ENCODE measurements around the gene SUN1.
"Not testable (repeated sequence)": the region's sequence is repeated elsewhere in the genome, so short reads cannot be mapped to it uniquely, and the experiment has no call there.

SUN1 gene

DNA sequence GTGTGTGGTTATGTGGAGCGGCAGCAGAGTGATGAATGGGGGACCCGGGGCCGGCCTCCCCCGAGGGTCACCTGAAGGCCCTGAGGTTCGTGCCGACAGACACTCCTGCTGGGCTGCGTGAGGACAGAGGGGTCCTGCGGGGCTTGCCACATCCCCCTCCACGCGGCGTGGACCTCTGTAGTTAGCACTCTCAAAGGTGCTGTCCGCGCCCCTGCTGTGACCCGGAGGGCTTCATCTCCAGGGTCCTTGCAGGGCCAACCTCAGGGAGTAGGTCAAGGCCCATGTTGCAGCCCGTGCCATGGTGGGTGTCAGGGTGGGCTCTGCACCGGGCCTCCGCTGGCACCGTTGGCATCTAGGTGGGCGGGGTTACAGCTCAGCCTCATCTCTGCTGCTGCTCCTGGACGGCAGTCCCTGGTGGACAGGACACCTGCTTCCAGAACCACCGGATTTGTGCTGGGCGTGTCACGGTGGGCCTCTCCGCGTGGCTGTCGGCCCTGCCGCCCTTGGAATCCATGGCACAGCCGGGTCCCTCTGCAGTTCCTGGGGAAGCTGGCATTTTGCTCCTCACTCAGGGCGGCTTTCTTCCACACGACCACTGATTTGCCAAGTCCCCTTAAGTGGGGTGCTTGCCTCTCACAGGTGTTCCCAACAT lies 24.3 kb downstream of the SUN1 start:
- no peak for DNase-seq (ENCODE audit: low read depth in 2 of 2)

DNA sequence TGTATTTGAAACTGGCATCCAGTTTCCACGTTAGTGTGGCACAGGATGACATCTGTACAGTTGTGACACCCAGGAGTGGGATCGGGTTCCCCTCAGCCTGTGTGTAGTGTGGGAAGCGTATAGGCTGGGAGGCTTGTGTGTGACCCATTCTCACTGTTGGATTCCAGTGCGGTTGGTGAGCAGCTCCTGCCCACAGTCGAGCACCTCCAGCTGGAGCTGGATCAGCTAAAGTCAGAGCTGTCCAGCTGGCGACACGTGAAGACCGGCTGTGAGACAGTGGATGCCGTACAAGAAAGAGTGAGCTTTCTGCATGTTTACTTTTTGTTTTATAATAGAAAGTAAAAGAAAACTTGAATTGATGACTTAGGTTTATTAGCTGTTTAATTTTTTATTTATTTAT lies 25.4 kb downstream of the SUN1 start:
- no peak for DNase-seq (ENCODE audit: low read depth in 2 of 2)

DNA sequence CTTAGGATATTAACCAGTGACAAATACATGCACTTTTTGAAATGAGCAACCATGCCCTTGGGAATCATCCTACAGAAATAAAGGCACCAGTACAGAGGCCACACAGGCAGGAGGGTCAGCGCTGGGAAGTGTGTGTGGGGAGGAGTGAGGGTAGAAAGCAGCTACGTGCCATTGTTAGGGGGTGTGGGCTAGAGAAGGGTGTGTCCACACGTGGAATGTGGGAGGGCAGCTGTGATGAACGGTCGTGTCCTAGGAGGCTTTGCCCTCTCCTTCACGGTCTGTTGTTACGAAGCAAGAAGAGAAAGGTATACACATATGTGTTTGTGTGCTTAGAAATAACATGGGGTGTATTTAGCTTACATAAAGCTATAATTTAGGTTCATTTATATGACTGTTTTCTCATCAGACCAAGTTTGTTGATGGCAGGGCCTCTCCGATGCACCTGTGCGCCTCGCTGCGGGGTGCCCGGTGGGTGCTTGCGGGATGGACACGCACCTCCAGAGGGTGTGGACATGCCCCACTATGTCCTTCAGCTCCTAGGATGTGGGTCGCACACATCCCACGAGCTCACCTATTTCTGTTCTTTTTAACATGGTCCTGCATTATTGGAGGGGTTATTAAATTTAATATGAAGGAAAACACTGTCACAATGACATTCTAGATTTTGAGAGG lies 27.2 kb downstream of the SUN1 start:
- DNase-seq (ENCODE audit: low read depth in 2 of 2), result no peak

DNA sequence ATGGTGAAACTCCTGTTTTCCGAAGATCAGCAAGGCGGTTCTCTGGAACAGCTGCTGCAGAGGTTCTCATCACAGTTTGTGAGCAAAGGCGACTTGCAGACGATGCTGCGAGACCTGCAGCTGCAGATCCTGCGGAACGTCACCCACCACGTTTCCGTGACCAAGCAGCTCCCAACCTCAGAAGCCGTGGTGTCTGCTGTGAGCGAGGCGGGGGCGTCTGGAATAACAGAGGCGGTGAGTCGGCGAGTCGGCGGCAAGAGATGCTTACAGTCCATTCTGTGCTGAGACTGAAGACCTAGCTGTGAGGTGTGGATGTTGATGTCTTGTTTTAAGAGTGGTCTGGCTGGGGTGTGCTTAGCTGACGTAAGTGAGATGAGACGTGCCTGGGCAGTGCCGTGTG lies 27.9 kb downstream of the SUN1 start:
- DNase-seq (ENCODE audit: low read depth in 2 of 2), result no peak

DNA sequence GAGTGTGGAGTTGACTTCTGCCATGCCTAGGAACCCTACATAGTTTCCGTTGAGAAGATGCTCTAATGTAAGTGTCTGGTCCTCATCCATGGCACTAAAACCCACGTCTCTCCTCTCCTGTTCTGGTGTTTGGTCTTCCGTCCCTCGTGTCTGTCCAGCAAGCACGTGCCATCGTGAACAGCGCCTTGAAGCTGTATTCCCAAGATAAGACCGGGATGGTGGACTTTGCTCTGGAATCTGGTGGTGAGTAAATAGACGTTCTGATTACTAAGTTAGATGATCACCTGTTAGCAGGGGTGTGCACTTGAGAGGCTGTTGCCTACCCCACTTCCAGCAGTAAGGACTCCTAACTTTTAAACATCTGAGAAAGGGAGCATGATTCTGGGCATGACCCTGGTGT lies 28.9 kb downstream of the SUN1 start:
- no peak for DNase-seq (ENCODE audit: low read depth in 2 of 2)

DNA sequence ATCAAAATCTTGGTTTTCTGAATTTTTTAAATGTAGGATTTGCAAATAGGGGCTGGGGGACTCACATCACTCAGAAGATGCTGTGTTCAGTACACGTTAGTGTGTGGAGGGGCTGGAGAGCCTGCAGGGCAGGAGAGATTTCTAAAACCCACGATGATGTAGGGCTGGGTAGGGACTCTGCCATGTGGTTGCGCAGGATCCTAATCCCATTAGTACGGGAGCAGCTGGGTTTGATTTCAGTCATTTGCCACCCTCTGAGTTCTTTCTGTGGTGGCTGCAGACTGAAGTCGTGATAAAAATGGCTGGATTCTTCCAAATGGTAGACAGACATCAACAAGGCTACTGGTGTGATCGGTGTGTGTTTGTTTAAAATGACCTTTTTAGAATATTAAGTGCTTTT lies 29.9 kb downstream of the SUN1 start:
- no peak for DNase-seq (ENCODE audit: low read depth in 2 of 2)

DNA sequence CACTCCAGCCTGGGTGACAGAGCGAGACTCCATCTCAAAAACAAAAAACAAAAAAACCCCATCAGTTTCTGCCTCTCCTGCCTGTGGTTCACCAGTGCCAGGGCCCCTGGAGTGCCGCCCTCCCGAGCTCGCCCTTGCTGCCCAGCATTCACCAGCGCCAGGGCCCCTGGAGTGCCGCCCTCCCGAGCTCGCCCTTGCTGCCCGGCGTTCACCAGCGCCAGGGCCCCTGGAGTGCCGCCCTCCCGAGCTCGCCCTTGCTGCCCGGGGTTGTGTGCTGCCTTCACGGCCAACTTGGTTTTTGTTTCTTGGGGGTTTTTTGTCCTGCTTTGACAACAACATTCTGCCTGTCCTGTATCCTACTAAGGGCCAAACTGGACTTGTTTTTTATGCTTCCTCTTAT lies 30.8 kb downstream of the SUN1 start:
- no peak for DNase-seq (ENCODE audit: low read depth in 2 of 2)

DNA sequence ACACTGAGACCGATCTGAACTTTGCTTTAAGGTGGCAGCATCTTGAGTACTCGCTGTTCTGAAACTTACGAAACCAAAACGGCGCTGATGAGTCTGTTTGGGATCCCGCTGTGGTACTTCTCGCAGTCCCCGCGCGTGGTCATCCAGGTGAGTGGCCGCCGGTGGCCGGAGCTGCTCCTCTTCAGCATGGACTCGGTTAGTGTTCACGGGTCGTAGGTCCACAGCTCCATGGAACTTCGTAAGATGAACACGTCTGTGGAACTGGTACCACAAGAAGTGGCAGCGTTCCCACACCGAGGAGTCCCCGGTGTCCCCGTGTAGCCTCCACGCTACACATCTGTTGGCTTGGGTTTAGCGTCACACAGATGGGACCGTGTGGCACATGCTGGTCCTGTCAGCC lies 33.6 kb downstream of the SUN1 start:
- DNase-seq (ENCODE audit: low read depth in 2 of 2), result no peak

DNA sequence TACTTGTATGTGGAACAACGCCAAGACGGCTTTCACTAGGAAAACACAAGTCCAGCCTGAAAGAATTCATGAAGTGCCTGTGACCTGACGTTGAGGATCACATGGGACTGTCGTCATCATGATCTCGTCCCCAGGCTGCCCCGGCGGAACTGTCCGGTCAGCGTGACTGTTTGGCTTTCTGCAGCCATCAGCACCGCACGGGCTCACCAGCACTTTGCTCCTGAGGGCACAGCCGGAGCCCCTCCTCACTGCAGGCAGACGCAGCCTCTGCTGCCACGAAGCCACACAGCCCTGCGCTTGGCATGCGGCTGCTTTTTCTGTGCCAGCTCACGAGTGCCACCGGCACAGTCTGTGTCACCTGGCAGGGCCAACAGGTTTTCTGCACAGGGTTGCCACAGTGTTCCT lies 34.7 kb downstream of the SUN1 start:
- DNase-seq (ENCODE audit: low read depth in 2 of 2), result no peak

DNA sequence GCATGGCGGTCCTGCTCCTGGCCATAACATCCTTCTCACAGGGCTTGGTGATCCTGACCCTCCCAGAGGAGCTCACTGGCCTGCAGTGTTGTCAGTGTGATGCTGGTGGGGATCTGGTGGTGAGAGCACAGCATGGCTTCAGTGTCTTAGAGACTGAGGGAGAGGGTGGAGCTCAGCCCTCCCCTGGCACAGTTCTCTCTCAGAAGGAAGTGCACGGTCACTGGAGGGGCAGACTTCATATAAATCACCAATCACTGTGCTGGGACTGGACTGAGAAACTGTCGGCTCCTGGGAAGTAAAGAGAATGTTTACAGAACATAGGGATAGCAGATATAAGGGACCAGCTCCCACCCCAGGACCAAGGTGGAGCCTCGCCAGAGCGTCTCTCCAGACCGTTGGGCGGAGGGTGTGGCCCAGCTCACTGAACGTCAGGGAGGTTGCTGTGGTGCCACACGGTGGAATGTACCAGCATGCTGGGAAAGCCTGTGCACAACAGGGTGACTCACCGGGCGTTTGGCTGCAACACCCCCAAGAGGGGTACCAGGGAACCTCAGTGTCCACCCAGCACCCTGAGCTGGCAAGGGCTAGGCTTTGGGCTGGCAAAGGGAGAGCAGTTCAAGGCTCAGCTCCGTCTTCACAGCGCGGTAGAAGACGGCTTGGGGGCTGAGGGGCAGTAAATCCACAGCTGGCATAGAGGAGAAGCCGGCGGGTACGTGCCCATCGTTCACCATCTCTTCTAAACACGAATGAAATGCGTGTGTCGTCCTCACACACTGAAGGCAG lies 35.3 kb downstream of the SUN1 start:
- DNase-seq (ENCODE audit: low read depth in 2 of 2), result no peak

DNA sequence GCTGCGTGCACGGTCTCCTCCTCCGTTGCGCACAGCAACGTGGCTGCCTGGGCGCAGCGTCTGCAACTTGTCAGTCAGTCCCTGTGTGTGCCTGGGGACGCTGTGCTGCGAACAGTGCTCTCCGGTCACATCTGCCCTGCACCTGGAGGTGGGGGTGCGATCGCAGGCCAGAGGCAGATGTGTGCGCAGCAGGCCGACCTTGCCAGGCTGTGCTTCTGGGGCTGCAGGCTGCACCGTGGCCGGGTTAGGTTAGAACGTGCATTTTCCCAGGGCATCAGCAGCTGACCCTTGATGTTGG lies 35.9 kb downstream of the SUN1 start:
- DNase-seq (ENCODE audit: low read depth in 2 of 2), result no peak

DNA sequence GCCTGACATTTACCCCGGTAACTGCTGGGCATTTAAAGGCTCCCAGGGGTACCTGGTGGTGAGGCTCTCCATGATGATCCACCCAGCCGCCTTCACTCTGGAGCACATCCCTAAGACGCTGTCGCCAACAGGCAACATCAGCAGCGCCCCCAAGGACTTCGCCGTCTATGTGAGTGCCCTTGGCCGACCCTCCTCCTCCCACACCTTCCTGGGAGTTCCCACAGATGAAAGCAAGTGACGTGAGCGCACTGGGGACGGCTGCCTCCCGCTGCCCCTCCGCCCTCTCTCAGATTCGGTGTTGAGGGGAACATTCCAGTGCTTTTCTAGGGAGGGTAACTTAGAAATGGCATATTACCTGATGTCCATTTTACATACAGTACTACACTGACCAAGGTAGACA lies 37.1 kb downstream of the SUN1 start:
- DNase-seq (ENCODE audit: low read depth in 2 of 2), result no peak

DNA sequence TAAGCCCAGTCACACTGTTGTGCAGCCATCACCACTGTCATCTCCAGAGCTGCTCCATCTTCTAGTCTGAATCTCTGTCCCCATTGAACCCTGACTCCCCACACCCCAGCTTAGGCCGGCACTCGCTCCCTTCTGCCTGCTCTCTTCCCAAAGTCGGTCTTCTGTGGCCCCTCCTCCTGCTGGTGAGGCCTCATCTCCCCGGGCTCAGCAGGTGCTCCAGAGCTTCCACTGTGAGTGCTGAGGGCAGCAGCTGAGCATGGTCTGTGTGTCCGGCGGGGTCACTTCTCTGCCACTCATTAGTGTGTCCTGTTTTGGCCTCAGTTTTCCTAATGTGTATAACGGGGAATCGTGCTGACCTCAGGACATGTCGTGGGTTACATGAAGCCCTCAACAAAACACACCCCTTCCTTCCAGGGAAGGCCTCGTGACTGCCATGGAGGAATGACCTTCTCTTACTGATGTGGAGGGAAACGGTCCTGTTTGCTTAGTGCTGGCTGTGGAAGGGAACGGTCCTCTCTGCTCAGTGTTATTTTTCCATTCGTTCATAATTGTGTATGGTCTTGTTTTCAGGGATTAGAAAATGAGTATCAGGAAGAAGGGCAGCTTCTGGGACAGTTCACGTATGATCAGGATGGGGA lies 39.7 kb downstream of the SUN1 start:
- DNase-seq (ENCODE audit: low read depth in 2 of 2), result no peak

DNA sequence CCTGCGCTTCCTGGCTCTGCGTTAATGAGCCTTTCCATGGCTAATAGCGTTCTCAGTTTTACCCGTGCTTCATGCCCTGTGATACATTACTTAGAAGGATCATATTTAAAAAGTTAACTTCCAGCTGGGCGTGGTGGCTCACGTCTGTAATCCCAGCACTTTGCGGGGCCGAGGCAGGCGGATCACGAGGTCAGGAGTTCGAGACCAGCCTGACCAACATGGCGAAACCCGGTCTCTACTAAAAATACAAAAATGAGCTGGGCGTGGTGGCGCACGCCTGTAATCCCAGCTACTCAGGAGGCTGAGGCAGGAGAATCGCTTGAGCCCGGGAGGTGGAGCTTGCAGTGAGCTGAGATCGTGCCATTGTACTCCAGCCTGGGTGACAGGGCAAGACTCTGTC lies 40.4 kb downstream of the SUN1 start:
- DNase-seq (ENCODE audit: low read depth in 2 of 2), result not testable (repeated sequence)

DNA sequence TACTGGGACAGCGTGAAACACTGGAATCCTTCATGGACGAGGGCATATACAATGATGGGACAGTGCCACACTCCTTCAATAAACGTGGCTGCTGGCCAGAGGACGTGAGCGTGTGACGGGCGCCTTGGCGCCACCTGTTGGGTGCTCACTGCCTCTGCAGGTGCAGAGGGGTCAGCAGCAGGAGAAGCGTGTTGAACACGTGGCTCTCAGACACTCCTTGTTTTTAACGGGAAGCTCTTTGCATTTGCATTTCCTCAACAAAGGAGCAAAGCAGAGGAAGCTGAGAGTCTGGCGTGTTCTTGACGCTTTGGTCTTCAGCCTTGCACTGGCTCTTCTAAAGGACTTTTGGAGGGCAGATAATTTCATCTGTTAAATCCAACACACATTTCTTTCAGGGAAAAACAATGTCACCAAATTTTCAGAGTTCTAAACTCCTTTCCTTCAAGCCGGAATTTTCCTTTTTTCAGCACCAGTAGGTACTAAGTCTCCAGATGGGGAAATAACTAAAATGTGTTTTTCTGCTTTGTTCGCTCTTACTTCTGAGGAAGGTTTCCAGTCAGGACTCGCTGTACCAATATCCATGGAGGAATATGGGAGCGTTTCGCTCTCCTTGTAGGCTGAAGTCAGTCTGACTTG lies 41.2 kb downstream of the SUN1 start:
- DNase-seq (ENCODE audit: low read depth in 2 of 2), result peak; percentile 36 to 40

DNA sequence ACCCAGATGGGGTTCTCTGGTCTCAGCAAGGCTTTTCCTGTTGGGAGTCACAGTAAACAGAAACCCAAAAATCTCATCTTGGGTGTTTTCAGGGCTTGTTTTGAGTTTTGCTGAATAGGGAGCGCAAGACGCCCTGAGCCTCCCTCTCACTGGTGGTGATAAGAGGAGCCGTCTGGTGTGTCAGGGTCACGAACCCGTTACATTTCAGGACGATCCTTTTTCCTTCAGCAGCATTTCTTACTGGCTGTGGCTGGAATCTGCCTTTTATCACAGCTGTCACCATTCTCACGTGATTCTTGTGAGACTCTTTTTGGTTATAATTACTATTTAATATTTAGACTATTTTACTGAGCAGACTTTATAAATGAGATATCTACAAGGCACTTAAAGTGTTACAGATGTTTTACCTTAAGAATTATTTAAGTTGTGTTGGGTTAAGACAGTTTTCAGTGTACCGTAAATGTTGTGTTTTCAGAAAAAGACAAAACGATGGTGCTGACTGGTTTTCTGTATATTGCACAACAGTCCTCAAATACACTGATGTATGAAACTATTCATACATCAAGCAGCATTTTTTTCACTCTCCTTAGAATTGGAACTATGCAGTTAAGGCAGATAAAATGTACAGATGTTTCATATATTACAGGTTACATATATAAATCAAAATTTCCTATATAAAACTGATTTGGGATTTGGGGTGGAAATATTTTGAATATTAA lies 41.9 kb downstream of the SUN1 start:
- DNase-seq (ENCODE audit: low read depth in 2 of 2), result no peak

DNA sequence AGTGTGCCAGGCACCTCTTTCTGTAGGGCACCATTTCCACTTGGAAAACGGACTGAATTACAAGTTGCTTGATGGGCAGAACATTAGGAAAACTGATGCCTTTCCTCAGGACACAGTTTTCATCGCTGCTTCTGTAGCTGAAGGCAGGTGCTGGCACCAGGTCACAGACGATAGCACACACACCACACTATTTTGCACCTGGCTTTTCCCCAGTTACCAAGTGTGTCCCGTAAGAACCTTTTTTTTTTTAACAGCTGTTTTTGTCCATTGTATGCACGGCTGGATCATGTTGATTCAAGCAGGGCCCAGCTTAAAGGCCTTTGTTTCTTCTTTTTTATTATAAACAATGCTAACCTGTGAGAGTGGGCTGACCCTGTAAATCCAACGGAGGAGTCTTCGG lies 42.8 kb downstream of the SUN1 start:
- no peak for DNase-seq (ENCODE audit: low read depth in 2 of 2)

DNA sequence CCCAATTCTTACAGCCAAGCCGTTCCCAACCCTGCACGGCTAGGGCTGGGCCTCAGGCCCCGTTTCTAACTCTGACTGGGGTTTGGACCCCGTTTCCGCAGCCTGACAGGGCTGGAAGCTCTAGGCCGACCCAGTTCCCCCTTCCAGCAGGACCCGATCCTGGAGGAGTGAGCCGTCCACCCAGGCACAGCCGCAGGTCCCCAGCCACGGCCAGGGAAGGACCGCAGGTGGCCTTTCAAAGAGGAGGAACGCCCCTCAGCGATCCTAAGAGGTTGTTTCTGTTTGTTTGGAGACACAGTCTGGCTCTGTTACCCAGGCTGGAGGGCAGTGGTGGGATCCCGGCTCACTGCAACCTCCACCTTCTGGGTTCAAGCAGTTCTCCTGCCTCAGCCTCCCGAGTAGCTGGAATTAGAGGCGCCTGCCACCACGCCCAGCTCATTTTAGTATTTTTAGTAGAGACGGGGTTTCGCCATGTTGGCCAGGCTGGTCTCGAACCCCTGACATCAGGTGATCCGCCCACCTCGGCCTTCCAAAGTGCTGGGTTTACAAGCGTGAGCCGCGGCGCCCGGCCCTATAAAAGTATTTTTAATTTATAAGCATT lies 43.3 kb downstream of the SUN1 start:
- no peak for DNase-seq (ENCODE audit: low read depth in 2 of 2)

DNA sequence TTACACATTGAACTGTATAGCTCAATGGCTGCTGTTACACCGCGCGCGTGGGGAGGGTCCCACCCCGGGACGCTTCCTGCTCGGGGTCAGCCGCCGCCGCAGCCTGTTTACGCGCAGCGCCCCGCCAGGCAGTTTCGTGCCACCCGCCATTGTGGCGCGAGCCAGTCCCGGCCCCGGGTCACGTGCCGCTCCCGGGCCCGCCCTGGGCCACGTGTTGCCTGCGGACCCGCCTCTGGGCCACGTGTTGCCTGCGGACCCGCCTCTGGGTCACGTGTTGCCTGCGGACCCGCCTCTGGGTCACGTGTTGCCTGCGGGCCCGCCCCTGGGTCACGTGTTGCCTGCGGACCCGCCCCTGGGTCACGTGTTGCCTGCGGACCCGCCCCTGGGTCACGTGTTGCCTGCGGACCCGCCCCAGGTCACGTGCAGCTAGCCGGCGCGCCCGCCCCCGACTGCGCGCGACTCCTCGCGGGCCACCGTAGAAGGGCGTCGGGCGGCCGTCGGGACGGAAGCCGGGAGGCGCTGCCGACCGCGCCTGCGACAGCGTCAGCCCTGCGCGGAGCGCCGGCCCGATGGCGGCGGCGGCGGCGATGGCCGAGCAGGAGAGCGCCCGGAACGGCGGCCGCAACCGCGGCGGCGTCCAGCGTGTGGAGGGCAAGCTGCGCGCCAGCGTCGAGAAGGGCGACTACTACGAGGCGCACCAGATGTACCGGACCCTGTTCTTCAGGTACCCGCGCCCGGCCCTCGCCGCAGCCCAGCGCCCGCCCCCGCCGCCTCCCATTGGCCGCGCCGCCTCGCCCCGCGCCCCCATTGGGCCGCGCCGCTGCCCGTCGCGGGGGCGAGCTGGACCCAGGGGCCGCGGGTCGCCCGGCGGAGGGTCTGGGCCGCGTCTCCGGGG lies 44.0 kb downstream of the SUN1 start, which contains the start of gene GET4:
GET4 (plus strand) TSS at position 478 of the 895 bp plus-strand sequence; CDS start at position 570, 92 bp downstream.
- DNase-seq (ENCODE audit: low read depth in 2 of 2), result peak; percentile 95 to 96

DNA sequence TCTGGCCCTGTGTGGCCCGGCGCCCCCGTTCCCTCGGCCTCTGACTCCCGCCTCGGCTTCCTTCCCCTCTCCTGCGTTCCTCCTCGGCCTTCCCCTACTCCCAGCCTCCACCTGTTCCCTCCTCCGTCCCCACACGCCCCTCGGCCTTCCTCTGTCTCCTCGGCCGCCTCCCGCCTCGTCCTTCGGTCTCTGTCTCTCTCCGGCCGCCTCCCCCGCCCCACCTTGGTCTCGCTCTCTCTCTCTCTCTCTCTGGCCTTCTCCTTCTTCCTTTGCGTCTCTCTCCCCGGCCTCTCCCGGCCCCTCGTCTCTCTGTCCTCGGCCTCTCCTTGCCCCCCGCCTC lies 44.7 kb downstream of the SUN1 start:
- DNase-seq (ENCODE audit: low read depth in 2 of 2), result no peak
